Cardiac muscle cell (in vitro differentiated cells and primary cell): ENCODE data around the gene CFAP251. TPM values are rescaled to one million over a fixed set of nuclear protein-coding genes. Genes with fewer than 3 reads are reported as not detected.

ENCODE experiments used
- DNase-seq, 2 donors: peaks; one replicate each; pipeline versions ENCODE4 v3.0.0 to v3.0.0-alpha.2; 2010 to 2017; ENCODE audit warnings: low read depth in 1 of 2, low spot score in 1 of 2
- H3K27ac ChIP-seq: fragments of 200-600 bp; sonication (generic); 2 replicates; pipeline ENCODE4 v1.5.1; 2016
- H3K27me3 ChIP-seq: fragments of 200-600 bp; sonication (generic); 2 replicates; pipeline ENCODE4 v1.6.0; 2016; ENCODE audit warnings: control low read depth
- H3K36me3 ChIP-seq: fragments of 200-600 bp; sonication (generic); 2 replicates; pipeline ENCODE4 v1.5.1; 2016; ENCODE audit warnings: control low read depth
- H3K4me1 ChIP-seq: fragments of 200-600 bp; sonication (generic); 2 replicates; pipeline ENCODE4 v1.8.1; 2017; ENCODE audit warnings: low read depth, mild to moderate bottlenecking, mixed run types
- H3K4me3 ChIP-seq: fragments of 200-600 bp; sonication (generic); 2 replicates; pipeline ENCODE4 v1.5.1; 2016; ENCODE audit warnings: mild to moderate bottlenecking
- H3K9me3 ChIP-seq: fragments of 200-600 bp; sonication (generic); 2 replicates; pipeline ENCODE4 v1.5.1; 2017; ENCODE audit warnings: low read depth, mild to moderate bottlenecking, control low read depth
- CTCF ChIP-seq: IDR thresholded peaks from 2 replicates; pipeline ENCODE4 v1.5.1; 2012; ENCODE audit warnings: low read depth, mild to moderate bottlenecking, low read length
- polyA plus RNA-seq: library from polyadenylated mRNA; unstranded; fragments of >200 nt; fragmentation: Nextera tagmentation; extraction: Ambion mirVana; gene quantifications from 2 replicates; pipeline ENCODE4 v1.2.1, GENCODE V29; 2016
- total RNA-seq: library from RNA; depleted of rRNA; stranded (reverse); fragments of >200 nt; gene quantifications from 2 replicates; pipeline ENCODE4 v1.2.3, GENCODE V29; 2016

The CFAP251 gene
- total and polyA plus RNA-seq, 2 experiments from 2014 or later = 1.7 to 3.8 TPM

DNA sequence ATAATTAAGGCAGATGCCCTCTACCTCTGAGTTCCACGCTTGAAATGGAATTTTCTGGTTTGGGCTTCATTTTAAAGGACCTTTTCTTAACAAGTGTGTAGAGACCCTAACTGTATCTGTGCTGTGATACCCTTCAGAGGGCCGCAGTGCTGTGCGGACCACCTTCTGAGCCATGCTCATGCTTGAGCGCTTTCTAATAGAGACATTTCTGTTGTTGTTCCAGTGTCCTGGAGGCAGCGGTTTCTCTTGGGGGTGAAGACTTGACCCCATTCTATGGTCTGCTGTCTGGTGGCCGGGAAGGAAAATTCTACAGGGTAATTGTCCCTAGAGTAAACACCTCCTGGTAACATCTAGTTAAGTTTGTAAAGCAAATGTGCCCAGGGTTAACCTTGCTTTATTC, 56.6 kb downstream of the CFAP251 start:
- Histone ChIP-seq H3K36me3 (no peaks in the 10 kb centered on the region), H3K4me1 (peaks cover 14% of the 10 kb centered on the region), H3K9me3 (no peaks in the 10 kb centered on the region), H3K27ac (no peak overlapping the region), H3K4me3 (no peak overlapping the region), H3K27me3 (no peaks in the 10 kb centered on the region)
- DNase-seq = no peak
- no peak for TF ChIP-seq CTCF

- H3K4me3 ChIP-seq = no peak overlapping the region
- no peak overlapping the region for H3K27ac ChIP-seq
- no peaks in the 10 kb centered on the region for H3K27me3 ChIP-seq
- no peak for DNase-seq
- peaks cover 14% of the 10 kb centered on the region for H3K4me1 ChIP-seq
- no peak for TF ChIP-seq CTCF
- H3K36me3 ChIP-seq = no peaks in the 10 kb centered on the region
- H3K9me3 ChIP-seq = no peaks in the 10 kb centered on the region
Observed at GRCh38 chr12:121976950-121977349, 58.6 kb downstream of the CFAP251 start.

DNA sequence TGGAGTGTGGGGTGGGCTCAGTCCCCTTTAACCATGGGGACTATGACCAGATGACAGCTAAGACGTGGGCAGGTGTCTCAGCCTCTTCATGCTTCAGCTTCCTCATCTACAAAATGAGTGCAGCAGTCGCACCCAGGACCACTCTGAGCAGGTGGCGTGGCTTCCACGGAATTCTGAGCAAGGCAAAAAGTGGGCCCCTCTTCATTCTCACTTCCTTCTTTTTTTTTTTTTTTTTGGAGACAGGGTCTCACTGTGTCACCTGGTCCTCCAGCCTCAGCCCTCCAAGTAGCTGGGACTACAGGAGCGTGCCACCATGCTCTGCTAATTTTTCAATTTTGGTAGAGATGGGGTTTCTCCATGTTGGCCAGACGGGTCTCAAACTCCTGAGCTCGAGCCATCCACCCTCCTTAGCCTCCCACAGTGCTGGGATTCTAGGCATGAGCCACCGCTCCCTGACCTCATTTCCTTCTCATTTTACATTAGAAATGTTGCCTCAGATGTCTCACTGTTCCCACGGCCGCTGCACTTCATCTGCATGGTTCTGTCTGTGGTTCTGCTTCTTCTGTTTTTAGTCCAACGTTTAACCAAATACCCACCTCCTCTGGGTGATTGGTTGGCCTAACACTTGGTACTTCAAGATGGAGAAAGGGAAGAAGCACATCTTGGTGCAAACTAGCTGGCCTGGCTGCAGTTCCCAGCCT, 61.9 kb downstream of the CFAP251 start:
- DNase-seq = peak in 1 of 2 donors; percentile 13
- Histone ChIP-seq H3K4me1 (peaks cover 1% of the 10 kb centered on the region), H3K4me3 (no peak overlapping the region), H3K36me3 (no peaks in the 10 kb centered on the region), H3K27me3 (no peaks in the 10 kb centered on the region), H3K9me3 (no peaks in the 10 kb centered on the region), H3K27ac (no peak overlapping the region)
- TF ChIP-seq CTCF = no peak

- H3K36me3 ChIP-seq = no peaks in the 10 kb centered on the region
- TF ChIP-seq CTCF = no peak
- no peaks in the 10 kb centered on the region for H3K9me3 ChIP-seq
- no peak for DNase-seq
- no peak overlapping the region for H3K27ac ChIP-seq
- no peaks in the 10 kb centered on the region for H3K4me1 ChIP-seq
- no peaks in the 10 kb centered on the region for H3K27me3 ChIP-seq
- H3K4me3 ChIP-seq = no peak overlapping the region
Observed at GRCh38 chr12:121980892-121981272, 62.5 kb downstream of the CFAP251 start.

DNA sequence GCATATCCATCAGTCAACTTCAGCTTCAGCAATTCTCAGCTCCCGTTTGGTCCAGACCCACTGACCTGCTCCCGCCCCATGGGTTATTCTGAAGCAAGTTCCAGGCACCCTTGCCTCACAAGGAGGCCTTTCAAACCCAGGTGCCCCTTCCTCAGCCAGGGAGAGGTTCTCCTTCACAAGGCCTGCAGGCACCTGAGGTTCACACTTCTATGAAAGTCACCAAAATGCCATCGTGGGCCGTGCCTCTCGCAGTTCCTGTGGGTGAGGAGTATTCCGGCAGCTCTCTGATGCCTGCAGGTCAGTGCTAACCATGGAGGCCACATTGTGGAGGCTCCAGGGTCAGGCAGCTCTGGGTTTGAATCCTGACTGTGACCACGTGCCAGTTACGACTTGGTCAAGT, 63.1 kb downstream of the CFAP251 start:
- no peak overlapping the region for H3K4me3 ChIP-seq

More for the DNA sequence above, 63.1 kb downstream of the CFAP251 start:
- no peaks in the 10 kb centered on the region for H3K4me1 ChIP-seq
- no peaks in the 10 kb centered on the region for H3K27me3 ChIP-seq
- H3K36me3 ChIP-seq = no peaks in the 10 kb centered on the region
- no peak overlapping the region for H3K27ac ChIP-seq
- no peak for TF ChIP-seq CTCF
- H3K9me3 ChIP-seq = no peaks in the 10 kb centered on the region
- no peak for DNase-seq
